Measurements from ENCODE around the gene DHRS7B. TPM values are rescaled to one million over a fixed set of nuclear protein-coding genes. Genes with fewer than 3 reads are reported as not detected.

DHRS7B gene
- total and polyA plus RNA-seq, 9 of the 15 experiments (the other 6 are each of a cell fraction or from before 2014, with no cell fraction given), result 8.0 to 30.7 (median 14.8) TPM

DNA sequence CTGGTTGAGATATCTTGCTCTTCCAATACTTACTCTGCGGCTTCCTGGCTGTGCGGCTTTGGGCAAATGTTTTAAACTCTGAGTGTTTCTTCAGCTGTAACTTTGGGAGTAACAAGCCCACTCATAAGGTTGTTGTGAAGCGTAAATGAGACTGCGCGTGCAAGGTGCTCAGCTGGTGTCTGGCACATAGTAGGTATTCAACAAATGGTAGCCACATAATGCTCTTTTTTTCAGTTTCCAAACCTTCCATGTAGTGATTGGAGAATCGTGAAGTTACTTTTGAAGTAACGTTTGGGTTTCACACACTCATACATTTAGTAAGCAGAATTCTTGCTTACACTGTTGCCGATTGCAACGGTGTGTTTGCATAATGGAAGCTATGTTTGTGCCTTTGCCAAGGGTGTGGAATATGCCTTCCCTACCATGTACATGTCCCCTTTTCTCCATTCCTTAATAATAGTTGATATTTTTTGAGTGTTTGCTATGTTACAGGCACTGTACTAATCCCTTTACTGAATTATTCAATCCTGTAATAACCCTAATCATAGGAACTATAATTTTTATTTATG is 829 bp downstream of the DHRS7B start:
- no peak for ATAC-seq
- no peaks in the 10 kb centered on the region for H3K9me1 ChIP-seq (ENCODE audit: control insufficient read depth, insufficient read depth, low read length)
- in situ Hi-C loops (cut with MboI), result no loop called here
- peak overlapping the region; percentile 91 to 95 for H3K9ac ChIP-seq (ENCODE audit: insufficient read depth in 1 of 2, low read depth in 2 of 2, low read length in 2 of 2)
- no peaks in the 10 kb centered on the region for H3K27me3 ChIP-seq (ENCODE audit: control insufficient read depth in 2 of 2, insufficient read depth in 2 of 2, low read length in 2 of 2)
- POLR2A ChIA-PET, result interaction anchor here (1.0 to 1.5 kb wide), 4 partner anchors 8 to 94 kb away, joined by 3 to 4 read pairs (median 4); no protein-coding TSS in a partner anchor
- H3K27ac ChIP-seq (ENCODE audit: extremely low read depth, low read depth, low read length), result peak overlapping the region; percentile 91
- 0% methylated on average over 7 of the region's 9 CpGs for WGBS (ENCODE audit: insufficient coverage, low coverage, missing lambda C conversion rate)
- BruUV-seq (replicated peaks), result no TSS peak
- H3K4me2 ChIP-seq (ENCODE audit: insufficient read depth, low read length), result peak overlapping the region; percentile 97
- H3K4me1 ChIP-seq (replicated peaks in 1 of 2; ENCODE audit: control insufficient read depth in 2 of 2, insufficient read depth in 2 of 2, low read length in 2 of 2), result peaks cover 7 to 13% of the 10 kb centered on the region in 2 experiments; a peak in 3 of 5 replicates
- no peaks in the 10 kb centered on the region for H3K36me3 ChIP-seq (ENCODE audit: control insufficient read depth, insufficient read depth, low read length)
- TF ChIP-seq ZKSCAN1 (IDR thresholded peaks at IDR 0.05; ENCODE audit: low read depth, low read length), result peak; percentile 98
- no peak for TF ChIP-seq ZNF23 (CRISPR knock-in tag; IDR thresholded peaks at IDR 0.05)
- TF ChIP-seq ZNF561 (CRISPR knock-in tag; conservative IDR thresholded peaks at IDR 0.05), result no peak
- no peak for TF ChIP-seq XRCC3 (IDR thresholded peaks at IDR 0.05)
- peak overlapping the region; percentile 83 for H3K4me3 ChIP-seq
- no peak for DNase-seq (ENCODE audit: extremely low read depth in 1 of 4, low spot score in 3 of 4)
- H4K20me1 ChIP-seq (replicated peaks; ENCODE audit: control insufficient read depth, insufficient read depth, low read length), result no peaks in the 10 kb centered on the region; the same call in 1 of the 2 replicates
- H3K79me2 ChIP-seq (ENCODE audit: control insufficient read depth, insufficient read depth, low read length), result peaks cover 47% of the 10 kb centered on the region
- peak overlapping the region; percentile 98 for H2AFZ ChIP-seq (ENCODE audit: low read depth, low read length)
- no peaks in the 10 kb centered on the region for H3K9me3 ChIP-seq (replicated peaks; ENCODE audit: control insufficient read depth, insufficient read depth, low read depth, low read length)
- intact Hi-C loops (cut with micrococcal nuclease), result loop anchor here (5.0 to 10.0 kb wide), 3 partner anchors 90 to 385 kb away; no protein-coding TSS in a partner anchor
- CTCF ChIA-PET (ENCODE audit: low intra/inter-chr PET ratio), result no interaction called here
- FAIRE-seq, result peak; percentile 19
